ENCODE data around the gene NKAIN1.
A peak's percentile ranks its signal among the peaks of the same experiment; 100 is the strongest.

DNA sequence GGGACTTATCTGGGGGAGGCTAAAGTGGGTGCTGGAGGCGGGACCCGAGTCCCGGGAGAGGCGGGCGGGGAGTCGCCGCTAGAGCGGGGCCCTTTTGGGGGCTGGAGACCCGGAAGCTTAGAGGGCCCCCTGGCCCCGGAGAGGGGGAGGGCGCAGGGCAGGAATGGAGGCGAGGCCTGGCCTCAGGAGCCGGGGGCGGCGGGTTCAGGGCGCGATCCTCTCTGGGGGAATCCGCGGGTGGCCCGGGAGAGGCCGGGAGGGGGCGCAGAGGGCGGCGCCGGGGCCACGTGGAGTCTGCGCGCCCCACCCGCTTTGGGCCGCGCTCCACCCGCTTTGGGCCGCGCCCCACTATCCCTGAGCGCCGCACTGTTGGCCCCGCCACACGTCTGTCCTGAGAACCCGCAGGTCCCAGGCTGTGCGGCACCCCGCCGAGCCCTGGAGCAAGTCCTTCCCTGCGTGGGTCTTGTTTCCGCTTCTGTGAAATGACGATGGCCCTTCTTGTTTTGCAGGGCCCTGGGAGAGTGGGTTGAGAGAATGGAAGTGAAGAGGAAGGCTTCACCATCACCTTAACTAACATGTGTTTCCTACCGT lies 84.4 kb downstream of the NKAIN1 start:
- TF ChIP-seq MYBL2 (CRISPR knock-in tag; IDR thresholded peaks at IDR 0.05): no peak
- no peak for TF ChIP-seq CTCF (IDR thresholded peaks at IDR 0.05)
- TF ChIP-seq, protein P1, sequence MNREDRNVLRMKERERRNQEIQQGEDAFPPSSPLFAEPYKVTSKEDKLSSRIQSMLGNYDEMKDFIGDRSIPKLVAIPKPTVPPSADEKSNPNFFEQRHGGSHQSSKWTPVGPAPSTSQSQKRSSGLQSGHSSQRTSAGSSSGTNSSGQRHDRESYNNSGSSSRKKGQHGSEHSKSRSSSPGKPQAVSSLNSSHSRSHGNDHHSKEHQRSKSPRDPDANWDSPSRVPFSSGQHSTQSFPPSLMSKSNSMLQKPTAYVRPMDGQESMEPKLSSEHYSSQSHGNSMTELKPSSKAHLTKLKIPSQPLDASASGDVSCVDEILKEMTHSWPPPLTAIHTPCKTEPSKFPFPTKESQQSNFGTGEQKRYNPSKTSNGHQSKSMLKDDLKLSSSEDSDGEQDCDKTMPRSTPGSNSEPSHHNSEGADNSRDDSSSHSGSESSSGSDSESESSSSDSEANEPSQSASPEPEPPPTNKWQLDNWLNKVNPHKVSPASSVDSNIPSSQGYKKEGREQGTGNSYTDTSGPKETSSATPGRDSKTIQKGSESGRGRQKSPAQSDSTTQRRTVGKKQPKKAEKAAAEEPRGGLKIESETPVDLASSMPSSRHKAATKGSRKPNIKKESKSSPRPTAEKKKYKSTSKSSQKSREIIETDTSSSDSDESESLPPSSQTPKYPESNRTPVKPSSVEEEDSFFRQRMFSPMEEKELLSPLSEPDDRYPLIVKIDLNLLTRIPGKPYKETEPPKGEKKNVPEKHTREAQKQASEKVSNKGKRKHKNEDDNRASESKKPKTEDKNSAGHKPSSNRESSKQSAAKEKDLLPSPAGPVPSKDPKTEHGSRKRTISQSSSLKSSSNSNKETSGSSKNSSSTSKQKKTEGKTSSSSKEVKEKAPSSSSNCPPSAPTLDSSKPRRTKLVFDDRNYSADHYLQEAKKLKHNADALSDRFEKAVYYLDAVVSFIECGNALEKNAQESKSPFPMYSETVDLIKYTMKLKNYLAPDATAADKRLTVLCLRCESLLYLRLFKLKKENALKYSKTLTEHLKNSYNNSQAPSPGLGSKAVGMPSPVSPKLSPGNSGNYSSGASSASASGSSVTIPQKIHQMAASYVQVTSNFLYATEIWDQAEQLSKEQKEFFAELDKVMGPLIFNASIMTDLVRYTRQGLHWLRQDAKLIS (CRISPR knock-in tag; IDR thresholded peaks at IDR 0.05; ENCODE audit: borderline replicate concordance): no peak
- TF ChIP-seq, protein P2, sequence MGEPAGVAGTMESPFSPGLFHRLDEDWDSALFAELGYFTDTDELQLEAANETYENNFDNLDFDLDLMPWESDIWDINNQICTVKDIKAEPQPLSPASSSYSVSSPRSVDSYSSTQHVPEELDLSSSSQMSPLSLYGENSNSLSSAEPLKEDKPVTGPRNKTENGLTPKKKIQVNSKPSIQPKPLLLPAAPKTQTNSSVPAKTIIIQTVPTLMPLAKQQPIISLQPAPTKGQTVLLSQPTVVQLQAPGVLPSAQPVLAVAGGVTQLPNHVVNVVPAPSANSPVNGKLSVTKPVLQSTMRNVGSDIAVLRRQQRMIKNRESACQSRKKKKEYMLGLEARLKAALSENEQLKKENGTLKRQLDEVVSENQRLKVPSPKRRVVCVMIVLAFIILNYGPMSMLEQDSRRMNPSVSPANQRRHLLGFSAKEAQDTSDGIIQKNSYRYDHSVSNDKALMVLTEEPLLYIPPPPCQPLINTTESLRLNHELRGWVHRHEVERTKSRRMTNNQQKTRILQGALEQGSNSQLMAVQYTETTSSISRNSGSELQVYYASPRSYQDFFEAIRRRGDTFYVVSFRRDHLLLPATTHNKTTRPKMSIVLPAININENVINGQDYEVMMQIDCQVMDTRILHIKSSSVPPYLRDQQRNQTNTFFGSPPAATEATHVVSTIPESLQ (CRISPR knock-in tag; IDR thresholded peaks at IDR 0.05): no peak
- TF ChIP-seq ZNF416 (CRISPR knock-in tag; IDR thresholded peaks at IDR 0.05): peak; percentile 17; the same call in 1 of the 2 replicates
- no peak for TF ChIP-seq TEAD1 (CRISPR knock-in tag; IDR thresholded peaks at IDR 0.05)
- no peak for TF ChIP-seq USF1 (CRISPR knock-in tag; IDR thresholded peaks at IDR 0.05)
- TF ChIP-seq, protein P3, sequence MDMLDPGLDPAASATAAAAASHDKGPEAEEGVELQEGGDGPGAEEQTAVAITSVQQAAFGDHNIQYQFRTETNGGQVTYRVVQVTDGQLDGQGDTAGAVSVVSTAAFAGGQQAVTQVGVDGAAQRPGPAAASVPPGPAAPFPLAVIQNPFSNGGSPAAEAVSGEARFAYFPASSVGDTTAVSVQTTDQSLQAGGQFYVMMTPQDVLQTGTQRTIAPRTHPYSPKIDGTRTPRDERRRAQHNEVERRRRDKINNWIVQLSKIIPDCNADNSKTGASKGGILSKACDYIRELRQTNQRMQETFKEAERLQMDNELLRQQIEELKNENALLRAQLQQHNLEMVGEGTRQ (CRISPR knock-in tag; IDR thresholded peaks at IDR 0.05): no peak; the same call in 1 of the 2 replicates
